DOHH2 (cell line): ENCODE measurements around the gene UPK3A.

Experiments
- H3F3A ChIP-seq: fragments of 200-600 bp; sonication (generic), shearing (Covaris generic); 2 replicates; pipeline ENCODE4 v1.6.0; 2016; ENCODE audit warnings: antibody characterized with exemption, mild to moderate bottlenecking; ENCODE audit not compliant: control insufficient read depth, insufficient read depth
- H3K27ac ChIP-seq: fragments of 200-600 bp; sonication (generic); 2 replicates; pipeline ENCODE4 v1.5.1; 2014; ENCODE audit warnings: low read depth, mild to moderate bottlenecking, low read length, moderate library complexity
- H3K27me3 ChIP-seq: fragments of 200-600 bp; sonication (generic); 2 replicates; pipeline ENCODE4 v1.6.1; 2014; ENCODE audit warnings: mild to moderate bottlenecking, low read length, mixed read lengths; ENCODE audit not compliant: control insufficient read depth
- H3K36me3 ChIP-seq: fragments of 200-600 bp; sonication (generic); 2 replicates; pipeline ENCODE4 v1.6.1; 2014; ENCODE audit warnings: mild to moderate bottlenecking, low read length, moderate library complexity, mixed read lengths; ENCODE audit not compliant: control insufficient read depth
- H3K4me1 ChIP-seq: fragments of 200-600 bp; sonication (generic); 2 replicates; pipeline ENCODE4 v1.6.1; 2014; ENCODE audit warnings: mild to moderate bottlenecking, low read length, mixed read lengths; ENCODE audit not compliant: control insufficient read depth
- H3K4me2 ChIP-seq: fragments of 200-600 bp; sonication (generic); 2 replicates; pipeline ENCODE4 v1.6.0; 2014; ENCODE audit warnings: mild to moderate bottlenecking, low read length, moderate library complexity
- H3K4me3 ChIP-seq: fragments of 200-600 bp; sonication (generic); 2 replicates; pipeline ENCODE4 v1.5.1; 2014; ENCODE audit warnings: mild to moderate bottlenecking, low read length, mixed read lengths
- H3K79me2 ChIP-seq: fragments of 200-600 bp; sonication (generic); 2 replicates; pipeline ENCODE4 v1.6.1; 2014; ENCODE audit warnings: mild to moderate bottlenecking, low read length, mixed read lengths; ENCODE audit not compliant: control insufficient read depth
- H3K9me2 ChIP-seq: fragments of 200-600 bp; sonication (generic); replicated peaks from 2 replicates; pipeline ENCODE4 v1.6.1; 2014; ENCODE audit warnings: mild to moderate bottlenecking, low read length, mixed read lengths; ENCODE audit not compliant: control insufficient read depth
- H3K9me3 ChIP-seq: fragments of 200-600 bp; sonication (generic); 2 replicates; pipeline ENCODE4 v1.6.1; 2014; ENCODE audit warnings: antibody characterized with exemption, low read length, mixed read lengths; ENCODE audit not compliant: control insufficient read depth, insufficient read depth
- H4K20me1 ChIP-seq: fragments of 200-600 bp; sonication (generic); 2 replicates; pipeline ENCODE4 v1.6.0; 2014; ENCODE audit warnings: low read depth, mild to moderate bottlenecking, antibody characterized with exemption, low read length, moderate library complexity; ENCODE audit not compliant: control insufficient read depth, insufficient read depth
- CTCF ChIP-seq: fragments of 200-600 bp; sonication (generic); IDR thresholded peaks from one replicate; pipeline ENCODE4 v1.5.1; 2014; ENCODE audit warnings: antibody characterized with exemption, mild to moderate bottlenecking, low read depth, low read length; ENCODE audit not compliant: poor library complexity, severe bottlenecking
- EZH2phosphoT487 ChIP-seq: fragments of 200-600 bp; sonication (generic); IDR thresholded peaks from 2 replicates; pipeline ENCODE4 v1.6.1; 2017; ENCODE audit warnings: borderline replicate concordance, mild to moderate bottlenecking, antibody characterized with exemption, low read length, moderate library complexity, mixed read lengths

Gene UPK3A

GRCh38 chr22:45318558-45319323, 34.0 kb downstream of the UPK3A start:
- H3K9me3 ChIP-seq, result no peaks in the 10 kb centered on the region
- peaks cover 78% of the 10 kb centered on the region for H3K79me2 ChIP-seq
- peak overlapping the region; percentile 67 for H3K4me3 ChIP-seq
- TF ChIP-seq CTCF, result no peak
- TF ChIP-seq EZH2phosphoT487, result no peak
- peak overlapping the region; percentile 38 for H3K27ac ChIP-seq
- peak overlapping the region; percentile 75 for H3K4me2 ChIP-seq
- no peaks in the 10 kb centered on the region for H3K9me2 ChIP-seq
- 0 out of 2 replicates have a peak, but pooled peaks cover 2% of the 10 kb centered on the region for H4K20me1 ChIP-seq
- H3K27me3 ChIP-seq, result no peaks in the 10 kb centered on the region
- H3K4me1 ChIP-seq, result peaks cover 21% of the 10 kb centered on the region
- H3F3A ChIP-seq, result no peaks in the 10 kb centered on the region; the same call in 1 of the 2 replicates
- peaks cover 15% of the 10 kb centered on the region for H3K36me3 ChIP-seq

DNA sequence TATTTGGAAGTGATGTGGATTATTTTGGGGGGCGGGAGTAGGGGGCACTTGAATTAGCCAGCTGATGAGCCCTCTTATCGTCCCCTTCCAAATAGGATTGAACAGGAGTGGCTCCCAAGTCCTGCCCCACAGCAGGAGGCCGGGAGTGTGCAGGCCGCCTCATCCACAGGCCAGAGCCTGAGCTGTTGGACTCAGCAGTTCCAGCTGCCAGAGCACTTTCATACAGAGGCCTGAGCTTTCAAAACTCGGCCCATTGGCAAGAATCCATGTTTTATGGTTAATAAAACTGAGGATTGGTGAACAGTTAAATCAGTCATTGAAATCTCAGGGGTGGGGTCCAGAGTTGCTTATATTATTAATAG, 34.6 kb downstream of the UPK3A start:
- H4K20me1 ChIP-seq, result 0 out of 2 replicates have a peak, but pooled peaks cover 2% of the 10 kb centered on the region

GRCh38 chr22:45320357-45320976, 35.7 kb downstream of the UPK3A start:
- no peaks in the 10 kb centered on the region for H3K27me3 ChIP-seq
- peaks cover 21% of the 10 kb centered on the region for H3K4me1 ChIP-seq
- H3K9me3 ChIP-seq, result no peaks in the 10 kb centered on the region
- H3K9me2 ChIP-seq, result no peaks in the 10 kb centered on the region
- H3K4me2 ChIP-seq, result no peak overlapping the region
- H3F3A ChIP-seq, result no peaks in the 10 kb centered on the region; the same call in 1 of the 2 replicates
- no peak for TF ChIP-seq CTCF
- no peak for TF ChIP-seq EZH2phosphoT487
- peaks cover 20% of the 10 kb centered on the region for H3K36me3 ChIP-seq
- no peak overlapping the region for H3K27ac ChIP-seq
- H3K79me2 ChIP-seq, result peaks cover 62% of the 10 kb centered on the region
- H4K20me1 ChIP-seq, result 0 out of 2 replicates have a peak, but pooled peaks cover 2% of the 10 kb centered on the region
- no peak overlapping the region for H3K4me3 ChIP-seq

More for the DNA sequence above, 34.6 kb downstream of the UPK3A start:
- H3K4me1 ChIP-seq, result peaks cover 21% of the 10 kb centered on the region
- H3F3A ChIP-seq, result no peaks in the 10 kb centered on the region; the same call in 1 of the 2 replicates
- peak overlapping the region; percentile 67; the same call in 1 of the 2 replicates for H3K4me3 ChIP-seq
- H3K9me3 ChIP-seq, result no peaks in the 10 kb centered on the region
- H3K9me2 ChIP-seq, result no peaks in the 10 kb centered on the region
- no peak overlapping the region for H3K27ac ChIP-seq
- peaks cover 20% of the 10 kb centered on the region for H3K36me3 ChIP-seq
- peak overlapping the region; percentile 75 for H3K4me2 ChIP-seq
- no peaks in the 10 kb centered on the region for H3K27me3 ChIP-seq
- peaks cover 73% of the 10 kb centered on the region for H3K79me2 ChIP-seq
- no peak for TF ChIP-seq CTCF
- no peak for TF ChIP-seq EZH2phosphoT487
